Neutrophil (primary cell): ENCODE measurements around the gene WWC1.

ENCODE experiments used
- H3K27ac ChIP-seq: fragments of 200-600 bp; sonication (generic); 2 replicates; pipeline ENCODE4 v1.5.1; 2016; ENCODE audit warnings: mild to moderate bottlenecking, moderate library complexity
- H3K27me3 ChIP-seq: fragments of 200-600 bp; sonication (generic); 2 replicates; pipeline ENCODE4 v1.6.0; 2016; ENCODE audit warnings: mild to moderate bottlenecking
- H3K36me3 ChIP-seq: fragments of 200-600 bp; sonication (generic); 2 replicates; pipeline ENCODE4 v1.5.1; 2017
- H3K4me1 ChIP-seq, 2 experiments: fragments of 200-600 bp in 1 of 2; sonication (generic) in 1 of 2; 1 replicate in 1 of 2; 2 replicates in 1 of 2; pipeline versions ENCODE4 v1.5.1 to v1.6.1; 2013 to 2016; ENCODE audit warnings: low read depth in 1 of 2, low read length in 1 of 2, mild to moderate bottlenecking in 1 of 2, moderate library complexity in 1 of 2; ENCODE audit not compliant: control insufficient read depth in 1 of 2, insufficient read depth in 1 of 2
- H3K4me3 ChIP-seq, 2 experiments: fragments of 200-600 bp in 1 of 2; sonication (generic) in 1 of 2; 1 replicate in 1 of 2; 2 replicates in 1 of 2; pipeline ENCODE4 v1.5.1; 2013 to 2016; ENCODE audit warnings: low read depth in 1 of 2, low read length in 1 of 2, mild to moderate bottlenecking in 1 of 2, moderate library complexity in 1 of 2
- H3K9me3 ChIP-seq: fragments of 200-600 bp; sonication (generic); 2 replicates; pipeline ENCODE4 v1.5.1; 2016
- TF ChIP-seq, protein P1 (sequence below): fragments of 200-600 bp; sonication (generic); IDR thresholded peaks from 2 replicates; pipeline ENCODE4 v1.5.1; 2016; ENCODE audit warnings: antibody characterized with exemption

WWC1 gene

GRCh38 chr5:168260353-168261226 lies 30.9 kb upstream of the WWC1 start:
- no peak overlapping the region for H3K27ac ChIP-seq
- no peak overlapping the region for H3K4me3 ChIP-seq
- no peaks in the 10 kb centered on the region for H3K9me3 ChIP-seq
- TF ChIP-seq, protein P1, sequence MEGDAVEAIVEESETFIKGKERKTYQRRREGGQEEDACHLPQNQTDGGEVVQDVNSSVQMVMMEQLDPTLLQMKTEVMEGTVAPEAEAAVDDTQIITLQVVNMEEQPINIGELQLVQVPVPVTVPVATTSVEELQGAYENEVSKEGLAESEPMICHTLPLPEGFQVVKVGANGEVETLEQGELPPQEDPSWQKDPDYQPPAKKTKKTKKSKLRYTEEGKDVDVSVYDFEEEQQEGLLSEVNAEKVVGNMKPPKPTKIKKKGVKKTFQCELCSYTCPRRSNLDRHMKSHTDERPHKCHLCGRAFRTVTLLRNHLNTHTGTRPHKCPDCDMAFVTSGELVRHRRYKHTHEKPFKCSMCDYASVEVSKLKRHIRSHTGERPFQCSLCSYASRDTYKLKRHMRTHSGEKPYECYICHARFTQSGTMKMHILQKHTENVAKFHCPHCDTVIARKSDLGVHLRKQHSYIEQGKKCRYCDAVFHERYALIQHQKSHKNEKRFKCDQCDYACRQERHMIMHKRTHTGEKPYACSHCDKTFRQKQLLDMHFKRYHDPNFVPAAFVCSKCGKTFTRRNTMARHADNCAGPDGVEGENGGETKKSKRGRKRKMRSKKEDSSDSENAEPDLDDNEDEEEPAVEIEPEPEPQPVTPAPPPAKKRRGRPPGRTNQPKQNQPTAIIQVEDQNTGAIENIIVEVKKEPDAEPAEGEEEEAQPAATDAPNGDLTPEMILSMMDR: no peak
- H3K27me3 ChIP-seq: no peaks in the 10 kb centered on the region
- H3K4me1 ChIP-seq: no peaks in the 10 kb centered on the region
- no peaks in the 10 kb centered on the region for H3K36me3 ChIP-seq

GRCh38 chr5:168261227-168261571 lies 30.2 kb upstream of the WWC1 start:
- Histone ChIP-seq H3K27ac (no peak overlapping the region), H3K4me1 (no peaks in the 10 kb centered on the region), H3K4me3 (no peak overlapping the region), H3K36me3 (no peaks in the 10 kb centered on the region), H3K9me3 (no peaks in the 10 kb centered on the region), H3K27me3 (no peaks in the 10 kb centered on the region)
- TF ChIP-seq, protein P1: no peak

GRCh38 chr5:168262042-168262743 lies 29.3 kb upstream of the WWC1 start:
- Histone ChIP-seq H3K27me3 (no peaks in the 10 kb centered on the region), H3K9me3 (no peaks in the 10 kb centered on the region), H3K4me3 (no peak overlapping the region), H3K36me3 (no peaks in the 10 kb centered on the region), H3K27ac (no peak overlapping the region), H3K4me1 (no peaks in the 10 kb centered on the region)
- TF ChIP-seq, protein P1: no peak

DNA sequence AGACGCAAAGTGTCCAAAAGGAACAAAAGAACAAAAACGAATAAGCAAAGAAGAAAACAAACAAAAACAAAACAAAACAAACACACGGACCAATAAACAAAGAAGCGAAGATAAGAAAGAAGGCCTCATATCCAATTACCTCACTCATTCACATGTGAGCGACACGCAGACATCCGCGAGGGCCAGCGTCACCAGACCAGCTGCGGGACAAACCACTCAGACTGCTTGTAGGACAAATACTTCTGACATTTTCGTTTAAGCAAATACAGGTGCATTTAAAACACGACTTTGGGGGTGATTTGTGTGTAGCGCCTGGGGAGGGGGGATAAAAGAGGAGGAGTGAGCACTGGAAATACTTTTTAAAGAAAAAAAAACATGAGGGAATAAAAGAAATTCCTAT lies 28.3 kb upstream of the WWC1 start:
- TF ChIP-seq, protein P1: no peak
- no peaks in the 10 kb centered on the region for H3K4me1 ChIP-seq
- H3K4me3 ChIP-seq: no peak overlapping the region
- H3K9me3 ChIP-seq: no peaks in the 10 kb centered on the region
- no peaks in the 10 kb centered on the region for H3K36me3 ChIP-seq
- no peak overlapping the region for H3K27ac ChIP-seq
- peaks cover under 1% of the 10 kb centered on the region for H3K27me3 ChIP-seq

DNA sequence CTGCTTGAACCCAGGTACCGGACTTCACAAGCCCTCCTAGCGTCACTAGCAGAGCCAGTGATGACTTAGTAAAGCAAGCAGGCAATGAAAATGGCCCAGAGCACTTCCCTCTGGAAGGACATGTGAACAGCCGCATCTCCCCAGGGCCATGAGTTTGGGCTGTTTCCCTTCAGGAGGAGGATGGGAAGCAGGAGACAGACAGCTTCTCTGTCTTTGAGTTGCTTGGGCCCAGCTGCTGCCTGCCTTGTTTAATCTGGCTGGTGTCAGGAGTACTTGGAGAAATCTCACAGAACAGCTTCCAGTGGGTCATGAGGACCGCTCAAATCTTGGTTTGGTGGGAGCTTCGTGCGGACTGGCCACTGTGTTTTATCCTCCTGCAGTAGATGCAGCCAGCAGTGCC lies 25.4 kb upstream of the WWC1 start:
- H3K36me3 ChIP-seq: no peaks in the 10 kb centered on the region

More for the DNA sequence above, 25.4 kb upstream of the WWC1 start:
- no peak overlapping the region for H3K4me3 ChIP-seq
- TF ChIP-seq, protein P1: no peak
- H3K27ac ChIP-seq: no peak overlapping the region
- H3K4me1 ChIP-seq: peaks cover 0 to 6% of the 10 kb centered on the region in 2 experiments
- no peaks in the 10 kb centered on the region for H3K9me3 ChIP-seq
- H3K27me3 ChIP-seq: peaks cover 26% of the 10 kb centered on the region
